Kidney (tissue), 14 donors: ENCODE data around the gene BRPF3. TPM values are rescaled to one million over a fixed set of nuclear protein-coding genes. Genes with fewer than 3 reads are reported as not detected.

Experiments used
- DNase-seq, 5 donors: peaks; one replicate each; pipeline ENCODE4 v3.0.0-alpha.2; 2013 to 2020
- FAIRE-seq: peaks from 2 replicates; lab custom pipeline; 2012; peaks lifted over from hg19 to GRCh38; lab: Jason Lieb, UNC
- H3K27ac ChIP-seq, 2 donors: one replicate each; pipeline ENCODE4 v1.7.0; 2013; ENCODE audit warnings: low read depth in 2 of 2, low read length in 2 of 2, inconsistent platforms in 1 of 2
- H3K27me3 ChIP-seq: one replicate; pipeline ENCODE4 v1.7.1; 2013; ENCODE audit warnings: low read length, inconsistent platforms; ENCODE audit not compliant: control insufficient read depth, insufficient read depth
- H3K36me3 ChIP-seq, 3 donors: one replicate each; pipeline versions ENCODE4 v1.7.0 to v1.7.1; 2013; ENCODE audit warnings: low read length in 3 of 3, control low read depth in 1 of 3, inconsistent platforms in 1 of 3; ENCODE audit not compliant: insufficient read depth in 3 of 3, control insufficient read depth in 2 of 3
- H3K4me1 ChIP-seq, 3 donors: one replicate each; pipeline versions ENCODE4 v1.7.0 to v1.7.1; 2013; ENCODE audit warnings: low read length in 3 of 3, inconsistent platforms in 1 of 3, low read depth in 1 of 3; ENCODE audit not compliant: control insufficient read depth in 2 of 3, insufficient read depth in 2 of 3
- H3K4me3 ChIP-seq, 3 donors: one replicate each; pipeline versions ENCODE4 v1.7.0 to v1.8.1; 2013; ENCODE audit warnings: low read length in 3 of 3, control low read depth in 1 of 3, inconsistent platforms in 1 of 3
- H3K9ac ChIP-seq, 3 donors: one replicate each; pipeline versions ENCODE4 v1.7.0 to v1.7.1; 2013; ENCODE audit warnings: low read length in 3 of 3, control low read depth in 1 of 3, inconsistent platforms in 1 of 3
- H3K9me3 ChIP-seq, 3 donors: one replicate each; pipeline versions ENCODE4 v1.7.0 to v1.7.1; 2013; ENCODE audit warnings: low read length in 3 of 3, control low read depth in 1 of 3, inconsistent platforms in 1 of 3; ENCODE audit not compliant: control insufficient read depth in 2 of 3, insufficient read depth in 1 of 3
- intact Hi-C: fragments of 100-400 bp; cut with DNase I; formaldehyde crosslinking; loops from one replicate; pipeline ENCODE4 v1.11.1; 2022
- polyA plus RNA-seq: library from polyadenylated mRNA; stranded (reverse); fragments of 350-450 nt; fragmentation: Illumina TruSeq; extraction: RNeasy Lipid Tissue Mini Kit (QIAGEN cat#74804); gene quantifications from one replicate; pipeline ENCODE4 v1.2.3, GENCODE V29; 2014; ENCODE audit warnings: low read depth, low replicate concordance; ENCODE audit not compliant: insufficient read depth
- total RNA-seq: library from RNA; stranded (reverse); fragmentation: NEBNext Ultra II Directional; extraction: Animal tissue kit (Norgen Biotek cat#: 25700); gene quantifications from one replicate; pipeline ENCODE4 v1.2.1, GENCODE V29; 2021
- TF ChIP-seq, protein P1 (sequence below): IDR thresholded peaks from 3 replicates; pipeline ENCODE4 v1.5.1; 2012; ENCODE audit warnings: mild to moderate bottlenecking, moderate library complexity, borderline replicate concordance; ENCODE audit not compliant: insufficient read depth; ENCODE audit errors: extremely low read depth
- donor health status: control.
- donor health status: control.
- donor health status: control.
- donor health status: control.
- donor health status: control.
- donor health status: DM: yes; HTN: yes; CAD: no.
- donor health status: Normal renal cell carcinoma (clear cell type).

The BRPF3 gene
- total and polyA plus RNA-seq, 2 donors from 2014 or later = 10.2 to 29.5 TPM

DNA sequence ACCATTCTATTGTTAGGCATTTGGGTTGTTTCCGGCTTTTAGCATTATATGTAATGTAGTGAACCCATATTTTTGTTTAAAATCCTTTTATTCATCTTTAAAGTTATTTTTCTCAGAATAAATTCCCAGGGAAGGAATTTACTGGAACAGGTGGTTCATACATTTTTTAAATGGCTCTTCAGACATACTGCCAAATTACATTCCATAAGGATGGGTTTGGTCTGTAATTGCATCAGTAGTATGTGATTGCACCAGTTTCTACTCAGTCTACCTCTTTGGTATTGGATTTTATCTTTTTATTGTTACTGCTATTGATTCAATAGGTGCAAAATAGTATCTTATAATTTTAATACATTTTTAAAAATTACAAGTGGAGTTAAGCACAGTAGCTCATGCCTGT is 27.2 kb downstream of the BRPF3 start:
- intact Hi-C loops = no loop called here
- H3K9ac ChIP-seq = no peak overlapping the region
- H3K27ac ChIP-seq = no peak overlapping the region
- no peaks in the 10 kb centered on the region for H3K27me3 ChIP-seq
- no peak for FAIRE-seq
- TF ChIP-seq, protein P1, sequence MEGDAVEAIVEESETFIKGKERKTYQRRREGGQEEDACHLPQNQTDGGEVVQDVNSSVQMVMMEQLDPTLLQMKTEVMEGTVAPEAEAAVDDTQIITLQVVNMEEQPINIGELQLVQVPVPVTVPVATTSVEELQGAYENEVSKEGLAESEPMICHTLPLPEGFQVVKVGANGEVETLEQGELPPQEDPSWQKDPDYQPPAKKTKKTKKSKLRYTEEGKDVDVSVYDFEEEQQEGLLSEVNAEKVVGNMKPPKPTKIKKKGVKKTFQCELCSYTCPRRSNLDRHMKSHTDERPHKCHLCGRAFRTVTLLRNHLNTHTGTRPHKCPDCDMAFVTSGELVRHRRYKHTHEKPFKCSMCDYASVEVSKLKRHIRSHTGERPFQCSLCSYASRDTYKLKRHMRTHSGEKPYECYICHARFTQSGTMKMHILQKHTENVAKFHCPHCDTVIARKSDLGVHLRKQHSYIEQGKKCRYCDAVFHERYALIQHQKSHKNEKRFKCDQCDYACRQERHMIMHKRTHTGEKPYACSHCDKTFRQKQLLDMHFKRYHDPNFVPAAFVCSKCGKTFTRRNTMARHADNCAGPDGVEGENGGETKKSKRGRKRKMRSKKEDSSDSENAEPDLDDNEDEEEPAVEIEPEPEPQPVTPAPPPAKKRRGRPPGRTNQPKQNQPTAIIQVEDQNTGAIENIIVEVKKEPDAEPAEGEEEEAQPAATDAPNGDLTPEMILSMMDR = no peak
- no peaks in the 10 kb centered on the region for H3K9me3 ChIP-seq
- peaks cover 0 to 32% (median 9%) of the 10 kb centered on the region in 3 donors for H3K4me1 ChIP-seq
- H3K4me3 ChIP-seq = no peak overlapping the region
- peaks cover 6 to 32% (median 26%) of the 10 kb centered on the region in 3 donors for H3K36me3 ChIP-seq
- DNase-seq = no peak

DNA sequence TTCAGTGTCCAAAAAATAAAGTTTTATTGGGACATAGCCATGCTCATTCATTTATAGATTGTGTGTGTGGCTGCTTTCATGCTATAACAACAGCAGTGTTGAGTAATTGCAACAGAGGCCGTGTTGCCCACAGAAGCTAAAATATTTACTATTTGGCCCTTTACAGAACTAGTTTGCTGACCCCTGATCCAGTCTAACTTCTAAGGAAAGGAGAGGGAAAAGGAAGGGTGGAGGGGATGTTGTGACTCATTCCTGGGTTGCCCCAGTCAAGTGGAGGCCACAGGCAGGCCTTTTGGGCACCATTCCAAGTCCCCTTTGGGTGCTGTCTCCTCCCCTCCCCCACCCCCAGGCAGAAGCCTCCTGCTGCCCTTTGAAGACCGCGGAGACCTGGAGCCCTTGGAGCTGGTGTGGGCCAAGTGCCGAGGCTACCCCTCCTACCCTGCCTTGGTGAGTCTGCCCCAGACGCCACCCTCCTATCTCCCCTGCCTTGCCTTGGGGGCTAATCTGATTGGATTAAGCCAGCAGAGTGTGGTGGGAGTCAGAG is 28.4 kb downstream of the BRPF3 start:
- TF ChIP-seq, protein P1 = no peak
- no peak for FAIRE-seq
- peak overlapping the region; percentile 54 to 84 for H3K27ac ChIP-seq
- peaks cover 6 to 34% (median 29%) of the 10 kb centered on the region in 3 donors for H3K36me3 ChIP-seq
- peaks cover 0 to 25% (median 9%) of the 10 kb centered on the region in 3 donors for H3K4me1 ChIP-seq
- no peak for DNase-seq
- H3K9ac ChIP-seq = no peak overlapping the region
- no peaks in the 10 kb centered on the region for H3K9me3 ChIP-seq
- no peak overlapping the region for H3K4me3 ChIP-seq
- no peaks in the 10 kb centered on the region for H3K27me3 ChIP-seq
- intact Hi-C loops = no loop called here

DNA sequence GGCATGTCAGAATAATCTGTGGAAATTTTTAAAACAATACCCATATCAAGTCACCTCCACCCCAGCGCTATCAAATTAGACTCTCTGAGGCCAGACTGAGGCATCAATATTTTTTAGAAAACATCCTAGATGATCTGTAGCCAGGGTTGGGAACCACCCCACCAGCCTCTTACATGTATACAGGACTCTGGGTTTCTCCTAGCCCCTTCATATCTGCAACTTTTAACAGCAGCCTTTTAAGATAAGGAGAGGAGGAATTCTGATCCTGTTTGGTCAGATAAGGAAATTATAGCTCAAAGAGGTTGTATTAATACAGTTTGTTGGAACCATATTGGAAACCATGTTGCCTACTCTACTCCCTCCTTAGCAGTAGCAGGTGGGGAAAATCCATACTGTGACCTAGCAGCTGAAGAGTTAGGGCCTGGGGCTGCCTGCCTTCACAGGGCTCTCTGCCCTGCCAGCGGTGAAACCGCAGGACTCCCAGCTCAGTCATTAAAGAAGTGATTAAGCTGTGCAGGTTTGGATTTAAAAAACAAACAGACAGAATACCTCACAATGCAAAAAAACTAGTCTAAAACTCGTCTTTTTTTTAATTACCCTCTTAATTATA is 30.0 kb downstream of the BRPF3 start:
- no peak for FAIRE-seq
- TF ChIP-seq, protein P1 = no peak
- Histone ChIP-seq H3K36me3 (peaks cover 6 to 45% (median 43%) of the 10 kb centered on the region in 3 donors), H3K4me1 (peaks cover 0 to 17% (median 9%) of the 10 kb centered on the region in 3 donors), H3K4me3 (no peak overlapping the region), H3K9ac (peak overlapping the region in 1 of 3 donors; percentile 20), H3K9me3 (no peaks in the 10 kb centered on the region), H3K27ac (peak overlapping the region in 1 of 2 donors; percentile 18), H3K27me3 (no peaks in the 10 kb centered on the region)
- intact Hi-C loops = no loop called here
- no peak for DNase-seq
